GM10266 (cell line): ENCODE data around the gene MTFMT.

ENCODE experiments used
- DNase-seq: peaks from one replicate; pipeline ENCODE4 v3.0.0; 2012; ENCODE audit errors: extremely low spot score
- CTCF ChIP-seq: IDR thresholded peaks from 2 replicates; pipeline ENCODE4 v1.5.1; 2012; ENCODE audit warnings: mild to moderate bottlenecking, low read depth; ENCODE audit not compliant: control insufficient read depth, insufficient read depth; ENCODE audit errors: missing control alignments

The MTFMT gene

GRCh38 chr15:65054333-65055200, 25.1 kb upstream of the MTFMT start:
- peak; percentile 85 for TF ChIP-seq CTCF
- DNase-seq, result peak; percentile 73

GRCh38 chr15:65052956-65053355, 23.5 kb upstream of the MTFMT start:
- no peak for TF ChIP-seq CTCF
- no peak for DNase-seq

- no peak for TF ChIP-seq CTCF
- no peak for DNase-seq
Observed at GRCh38 chr15:65051266-65051665, 21.8 kb upstream of the MTFMT start.

GRCh38 chr15:65050270-65050669, 20.8 kb upstream of the MTFMT start:
- DNase-seq, result no peak
- TF ChIP-seq CTCF, result no peak

- TF ChIP-seq CTCF, result no peak
- DNase-seq, result peak; percentile 96
Observed at GRCh38 chr15:65049418-65049840, 20.0 kb upstream of the MTFMT start.

- TF ChIP-seq CTCF, result no peak
- DNase-seq, result no peak
Observed at GRCh38 chr15:65048241-65048640, 18.8 kb upstream of the MTFMT start.

- DNase-seq, result no peak
- TF ChIP-seq CTCF, result no peak
Observed at GRCh38 chr15:65044724-65045481, 15.5 kb upstream of the MTFMT start, which contains the start of gene SLC51B. Gene SLC51B, plus strand, starts transcription at chr15:65045387. Its CDS starts 4,618 bp downstream, at chr15:65050005.

- DNase-seq, result peak; percentile 13
Observed at GRCh38 chr15:65044218-65044617, 14.8 kb upstream of the MTFMT start.
